HG03097 (cell line): Measurements from ENCODE around the gene CCDC17.

Experiments
- ATAC-seq: cut with Tn5 transposase; IDR thresholded peaks from one replicate; pipeline ENCODE4 v1.9.1; 2021; ENCODE audit not compliant: unreplicated experiment, low FRiP score

Gene CCDC17

DNA sequence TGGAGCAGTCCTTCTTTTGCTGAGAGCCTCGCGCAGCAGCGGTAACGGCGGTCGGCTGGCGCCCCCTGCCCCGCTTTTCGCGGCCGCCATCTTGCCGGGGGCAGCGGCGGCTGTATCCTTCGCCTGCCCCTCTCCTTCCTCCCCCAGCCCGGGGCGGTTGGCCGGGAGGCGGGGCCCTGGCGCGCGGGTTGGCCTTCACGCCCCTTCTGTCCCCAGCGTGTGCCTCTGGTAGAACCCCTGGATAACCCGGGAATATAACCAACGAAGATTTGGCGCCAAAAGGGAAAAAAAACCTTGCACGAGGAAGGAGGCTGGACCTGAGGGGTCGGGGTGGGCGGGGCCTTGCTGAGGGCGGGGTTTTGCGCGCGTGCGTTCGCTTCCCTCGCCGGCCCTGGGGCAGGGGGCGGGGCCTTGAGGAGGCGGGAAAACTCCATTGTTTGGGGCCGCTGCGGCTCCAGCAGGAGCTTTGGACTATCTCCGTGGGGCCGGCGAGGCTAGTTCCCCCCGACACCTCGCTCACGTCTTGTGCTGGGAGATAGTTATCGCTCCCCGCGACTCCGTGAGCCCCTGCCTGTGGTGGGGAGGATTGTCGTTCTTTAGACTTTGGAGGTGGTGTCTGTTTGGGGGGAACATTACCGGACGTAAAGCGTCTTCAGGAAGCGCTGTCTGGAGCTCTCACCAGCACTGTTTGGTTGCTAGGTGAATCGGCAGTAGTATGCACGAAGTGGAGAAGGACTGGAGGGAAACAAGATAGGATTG lies 39.3 kb downstream of the CCDC17 start:
- peak; percentile 23 for ATAC-seq

DNA sequence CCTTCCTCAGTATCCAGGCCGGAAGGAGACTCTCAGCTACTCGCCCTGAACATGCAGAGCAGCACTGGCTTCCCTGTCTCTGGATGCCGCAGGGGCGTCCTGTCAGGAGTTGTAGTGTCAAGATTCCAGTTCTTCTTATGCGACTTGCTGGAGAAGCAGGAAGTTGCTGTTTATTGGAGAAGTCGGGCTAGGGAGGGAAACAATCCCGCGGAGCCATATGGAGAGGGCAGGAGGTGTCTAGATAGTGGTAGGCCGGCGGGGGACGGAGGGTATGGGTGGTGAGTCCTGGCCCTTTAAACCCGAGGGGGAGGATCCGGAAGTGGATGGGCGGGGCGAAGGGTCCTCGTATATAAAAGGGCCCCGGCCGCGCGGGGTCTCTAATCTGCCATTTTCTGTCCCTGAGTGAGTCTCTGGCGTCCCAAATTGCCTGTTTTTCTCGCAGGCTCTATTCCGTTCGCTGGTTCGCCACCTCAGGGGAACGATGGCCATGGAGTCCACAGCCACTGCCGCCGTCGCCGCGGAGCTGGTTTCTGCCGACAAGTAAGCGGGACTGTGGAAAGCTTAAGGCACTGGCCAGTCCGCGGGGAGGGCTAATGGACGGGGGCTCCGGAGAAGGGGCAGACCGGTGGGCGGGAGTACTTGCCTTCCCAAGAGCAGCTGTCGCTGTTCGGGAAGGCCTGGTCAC lies 40.0 kb downstream of the CCDC17 start, which contains the start of gene NASP:
TSS of gene NASP (plus strand) at position 376 of the 685 bp plus-strand sequence. CDS start at position 482, 106 bp downstream.
- ATAC-seq: peak; percentile 59

DNA sequence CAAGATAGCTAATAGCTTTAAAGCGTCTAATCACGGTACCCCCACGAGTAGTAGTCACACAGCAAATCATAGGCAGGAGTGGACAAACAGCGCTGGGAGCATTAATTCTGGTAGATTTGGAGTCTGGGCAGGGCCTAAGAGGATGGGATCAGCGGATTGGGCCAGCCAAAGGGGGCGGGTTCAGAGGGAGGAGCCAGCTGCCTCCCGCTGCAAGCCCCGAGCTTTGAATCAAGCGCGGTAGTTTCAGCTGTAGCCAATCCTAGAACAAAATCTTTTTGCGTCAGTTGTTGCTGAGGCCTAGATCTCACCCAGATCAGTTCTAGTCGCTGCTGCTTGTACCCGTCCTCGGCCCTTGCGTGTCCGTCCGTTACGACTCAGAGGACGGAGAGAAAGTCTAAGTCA lies 40.6 kb downstream of the CCDC17 start:
- peak; percentile 63 for ATAC-seq

DNA sequence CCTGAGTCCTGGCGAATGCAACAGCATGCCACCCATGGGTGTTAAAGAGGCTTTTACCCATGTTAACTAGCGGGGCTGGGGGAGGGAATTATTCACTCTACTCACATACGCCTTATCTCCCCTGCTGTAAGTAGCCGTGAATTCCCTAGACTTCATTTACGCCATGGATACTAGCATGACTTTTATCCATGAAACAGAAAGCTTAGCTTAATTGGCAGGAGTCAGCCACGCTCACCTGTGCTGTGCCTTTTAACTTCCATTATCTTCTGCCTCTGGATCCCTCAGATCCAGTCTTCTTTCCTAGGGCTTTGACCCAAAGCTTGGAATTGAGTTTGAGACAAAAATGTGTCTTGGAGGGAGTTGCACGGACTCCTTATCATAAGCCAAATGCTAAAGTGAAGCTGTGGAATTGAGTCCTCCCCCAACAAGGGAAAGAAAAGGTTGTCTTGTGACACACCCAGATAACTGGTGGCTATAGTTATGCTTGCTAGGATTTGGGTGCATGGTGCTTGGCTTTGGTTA lies 49.7 kb downstream of the CCDC17 start:
- ATAC-seq: no peak

DNA sequence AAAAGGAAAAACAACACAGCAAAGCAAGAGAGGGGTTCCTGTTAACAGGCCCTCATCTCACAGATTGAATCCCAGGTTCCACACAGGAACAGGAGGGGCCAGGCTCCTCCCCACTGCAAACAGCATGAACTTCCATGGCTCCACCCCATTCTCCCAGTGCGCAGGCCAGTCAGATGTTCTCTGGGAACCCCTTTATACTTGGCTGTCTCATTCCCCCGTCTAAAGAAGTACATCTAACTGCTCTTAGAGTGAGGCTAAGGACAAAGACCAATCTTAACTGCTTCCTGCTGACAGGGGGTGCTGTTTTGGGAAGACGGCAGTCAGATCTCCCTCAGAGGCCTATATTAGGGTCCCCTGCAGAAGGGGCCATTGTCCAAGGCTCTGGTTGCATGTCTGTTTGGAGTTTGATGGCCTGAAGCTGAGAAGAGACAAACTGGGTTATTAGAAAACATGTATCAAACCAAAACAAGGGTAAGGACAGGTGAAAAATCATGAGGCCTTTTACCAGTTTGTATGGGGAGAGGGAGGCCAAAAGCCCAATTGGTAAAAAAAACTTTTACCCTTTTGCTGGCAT lies 50.5 kb downstream of the CCDC17 start:
- no peak for ATAC-seq

DNA sequence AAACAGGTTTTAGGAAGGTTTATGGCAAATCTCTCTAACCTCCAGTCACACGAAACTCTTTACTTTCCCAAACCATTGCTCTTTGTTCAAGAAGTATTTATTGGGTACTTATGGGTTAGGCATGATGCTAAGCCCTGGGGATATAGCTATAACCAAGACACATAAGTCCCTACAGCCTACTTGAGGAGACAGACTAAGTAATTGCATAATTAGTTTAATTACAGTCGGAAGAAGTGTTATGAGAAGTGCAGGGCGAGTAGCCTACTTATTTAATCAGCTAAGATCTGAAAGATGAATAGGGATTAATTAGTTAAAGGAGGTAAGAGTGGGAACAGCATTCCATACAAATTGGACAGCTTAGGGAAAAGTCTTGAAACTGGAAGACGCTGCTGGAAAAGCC lies 53.2 kb downstream of the CCDC17 start:
- ATAC-seq: no peak
